GM11168 (cell line): Measurements from ENCODE around the gene DNPEP.

ENCODE experiments used
- in situ Hi-C: fragments of 300-500 bp; cut with MboI; formaldehyde crosslinking; loops from one replicate; pipeline ENCODE4 v1.12.0; 2022; ENCODE audit warnings: low sequenced_read_pairs; ENCODE audit not compliant: unreplicated experiment

DNPEP gene

GRCh38 chr2:219369447-219369861 lies 18.3 kb downstream of the DNPEP start:
- in situ Hi-C loops = no loop called here

- in situ Hi-C loops = no loop called here
These were observed 19.0 kb downstream of the DNPEP start for GRCh38 chr2:219368690-219369191.

- in situ Hi-C loops = no loop called here
These were observed 25.1 kb downstream of the DNPEP start for GRCh38 chr2:219362524-219363164.

- in situ Hi-C loops = no loop called here
These were observed 25.6 kb downstream of the DNPEP start for GRCh38 chr2:219362072-219362471.

- in situ Hi-C loops = no loop called here
These were observed 29.3 kb downstream of the DNPEP start for GRCh38 chr2:219358170-219359075.

- in situ Hi-C loops = no loop called here
These were observed 30.9 kb downstream of the DNPEP start for GRCh38 chr2:219356834-219357233.

GRCh38 chr2:219354582-219354981 lies 33.1 kb downstream of the DNPEP start:
- in situ Hi-C loops = no loop called here

- in situ Hi-C loops = no loop called here
These were observed 34.6 kb downstream of the DNPEP start for GRCh38 chr2:219353129-219353528.

- in situ Hi-C loops = no loop called here
These were observed 35.2 kb downstream of the DNPEP start for GRCh38 chr2:219352448-219353023.

- in situ Hi-C loops = no loop called here
These were observed 36.9 kb downstream of the DNPEP start for GRCh38 chr2:219350710-219351221.

- in situ Hi-C loops = no loop called here
These were observed 37.5 kb downstream of the DNPEP start for GRCh38 chr2:219350215-219350614.

GRCh38 chr2:219344751-219345430 lies 42.8 kb downstream of the DNPEP start:
- in situ Hi-C loops = no loop called here

GRCh38 chr2:219335373-219335786 lies 52.3 kb downstream of the DNPEP start:
- in situ Hi-C loops = no loop called here

- in situ Hi-C loops = no loop called here
These were observed 53.6 kb downstream of the DNPEP start for GRCh38 chr2:219334076-219334475.

GRCh38 chr2:219332542-219332941 lies 55.2 kb downstream of the DNPEP start, which contains the start of gene RESP18:
RESP18 (minus strand) TSS chr2:219332744.
- in situ Hi-C loops = no loop called here

- in situ Hi-C loops = no loop called here
These were observed 56.0 kb downstream of the DNPEP start for GRCh38 chr2:219331560-219332213.

- in situ Hi-C loops = no loop called here
These were observed 60.0 kb downstream of the DNPEP start for GRCh38 chr2:219327719-219328118.

GRCh38 chr2:219325657-219326315 lies 61.9 kb downstream of the DNPEP start:
- in situ Hi-C loops = no loop called here

- in situ Hi-C loops = no loop called here
These were observed 62.6 kb downstream of the DNPEP start for GRCh38 chr2:219325136-219325535.
